Measurements from ENCODE around the gene LTF. TPM values are rescaled to one million over a fixed set of nuclear protein-coding genes. Genes with fewer than 3 reads are reported as not detected.

Gene LTF
- total and polyA plus RNA-seq, 9 of the 15 experiments (the other 6 are each of a cell fraction or from before 2014, with no cell fraction given): 0.07 TPM; not detected in 8

DNA sequence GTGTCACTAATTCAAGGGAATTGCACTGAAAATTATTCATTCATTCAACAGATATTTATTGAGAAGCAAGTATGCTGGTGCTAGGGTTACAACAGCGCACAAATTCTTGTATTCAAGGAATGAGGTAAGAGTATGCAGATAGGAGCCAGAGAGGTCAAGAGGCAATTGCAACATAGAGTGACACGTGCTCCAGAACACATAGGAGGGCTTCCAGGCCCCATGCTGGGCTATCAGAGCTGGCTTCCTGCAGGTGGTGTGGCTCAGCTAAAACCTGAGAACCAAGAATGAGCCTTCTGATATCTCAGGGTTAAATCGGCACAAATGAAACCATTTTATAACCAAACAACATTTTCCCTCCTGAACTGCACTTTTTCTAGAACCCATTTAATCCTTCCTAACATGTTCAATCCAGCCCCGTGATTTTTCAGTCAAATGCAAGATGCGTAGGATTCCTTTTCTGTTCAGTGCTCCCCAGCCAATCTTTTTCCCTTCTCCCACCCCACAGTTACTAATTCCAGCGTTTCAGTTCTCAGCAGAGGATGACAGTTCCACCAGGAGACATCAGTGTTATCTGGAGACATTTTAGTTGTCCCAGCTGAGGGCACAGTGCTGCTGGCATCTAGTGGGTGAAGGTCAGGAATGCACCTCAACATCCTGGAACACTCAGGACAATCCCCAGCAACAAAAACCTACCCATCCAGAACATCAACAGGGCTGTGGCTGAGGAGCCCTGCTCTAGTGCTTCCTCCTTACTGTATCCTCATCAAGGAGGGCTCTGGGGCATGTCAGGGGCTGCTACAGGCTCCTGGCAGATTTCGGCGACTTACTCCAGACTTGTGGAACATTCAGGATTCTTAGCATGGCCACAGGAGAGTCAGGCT is 70.9 kb downstream of the LTF start (continued):
- TF ChIP-seq TBL1XR1 (IDR thresholded peaks at IDR 0.05; ENCODE audit: low read length in 2 of 2) (no peak), SMARCA4 (IDR thresholded peaks at IDR 0.05) (peak; percentile 37; the same call in 1 of the 2 replicates), ETV5 (CRISPR knock-in tag; IDR thresholded peaks at IDR 0.05; ENCODE audit: low read depth) (no peak), HCFC1 (IDR thresholded peaks at IDR 0.05; ENCODE audit: low read depth, low read length) (no peak), HDAC1 (IDR thresholded peaks at IDR 0.05) (peak in 1 of 2 experiments; percentile 23; a peak in 1 of 4 replicates), NUFIP1 (IDR thresholded peaks at IDR 0.05; ENCODE audit: partially characterized antibody) (no peak), SMAD2 (IDR thresholded peaks at IDR 0.05; ENCODE audit: low read depth, low read length) (no peak), ZNF785 (CRISPR knock-in tag; IDR thresholded peaks at IDR 0.05) (no peak), SNRNP70 (optimal IDR thresholded peaks at IDR 0.05; ENCODE audit: low read depth, low read length) (no peak), BHLHE40 (IDR thresholded peaks at IDR 0.05; ENCODE audit: low read length) (peak; percentile 93), GTF2A2 (tag; IDR thresholded peaks at IDR 0.05) (no peak), EP300 (IDR thresholded peaks at IDR 0.05; ENCODE audit: low read length) (0 out of 2 replicates have a peak, but pooled peaks have one; percentile 11), CBFA2T2 (conservative IDR thresholded peaks at IDR 0.05) (peak; percentile 28; the same call in 1 of the 2 replicates), JUND (IDR thresholded peaks at IDR 0.05; ENCODE audit: borderline replicate concordance, low read depth, low read length) (peak; percentile 71; the same call in 1 of the 2 replicates), JUND (tag; IDR thresholded peaks at IDR 0.05; ENCODE audit: borderline replicate concordance, low read depth, low read length) (no peak), KDM1A (IDR thresholded peaks at IDR 0.05) (peak; percentile 62 to 64), FOXA1 (IDR thresholded peaks at IDR 0.05; ENCODE audit: borderline replicate concordance) (no peak), ZNF3 (CRISPR knock-in tag; IDR thresholded peaks at IDR 0.05) (no peak)
- TF ChIP-seq, protein P1, sequence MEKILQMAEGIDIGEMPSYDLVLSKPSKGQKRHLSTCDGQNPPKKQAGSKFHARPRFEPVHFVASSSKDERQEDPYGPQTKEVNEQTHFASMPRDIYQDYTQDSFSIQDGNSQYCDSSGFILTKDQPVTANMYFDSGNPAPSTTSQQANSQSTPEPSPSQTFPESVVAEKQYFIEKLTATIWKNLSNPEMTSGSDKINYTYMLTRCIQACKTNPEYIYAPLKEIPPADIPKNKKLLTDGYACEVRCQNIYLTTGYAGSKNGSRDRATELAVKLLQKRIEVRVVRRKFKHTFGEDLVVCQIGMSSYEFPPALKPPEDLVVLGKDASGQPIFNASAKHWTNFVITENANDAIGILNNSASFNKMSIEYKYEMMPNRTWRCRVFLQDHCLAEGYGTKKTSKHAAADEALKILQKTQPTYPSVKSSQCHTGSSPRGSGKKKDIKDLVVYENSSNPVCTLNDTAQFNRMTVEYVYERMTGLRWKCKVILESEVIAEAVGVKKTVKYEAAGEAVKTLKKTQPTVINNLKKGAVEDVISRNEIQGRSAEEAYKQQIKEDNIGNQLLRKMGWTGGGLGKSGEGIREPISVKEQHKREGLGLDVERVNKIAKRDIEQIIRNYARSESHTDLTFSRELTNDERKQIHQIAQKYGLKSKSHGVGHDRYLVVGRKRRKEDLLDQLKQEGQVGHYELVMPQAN (IDR thresholded peaks at IDR 0.05; ENCODE audit: borderline replicate concordance): no peak
- TF ChIP-seq, protein P2, sequence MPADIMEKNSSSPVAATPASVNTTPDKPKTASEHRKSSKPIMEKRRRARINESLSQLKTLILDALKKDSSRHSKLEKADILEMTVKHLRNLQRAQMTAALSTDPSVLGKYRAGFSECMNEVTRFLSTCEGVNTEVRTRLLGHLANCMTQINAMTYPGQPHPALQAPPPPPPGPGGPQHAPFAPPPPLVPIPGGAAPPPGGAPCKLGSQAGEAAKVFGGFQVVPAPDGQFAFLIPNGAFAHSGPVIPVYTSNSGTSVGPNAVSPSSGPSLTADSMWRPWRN (IDR thresholded peaks at IDR 0.05; ENCODE audit: low read depth): peak; percentile 56; the same call in 1 of the 2 replicates
- TF ChIP-seq, protein P3, sequence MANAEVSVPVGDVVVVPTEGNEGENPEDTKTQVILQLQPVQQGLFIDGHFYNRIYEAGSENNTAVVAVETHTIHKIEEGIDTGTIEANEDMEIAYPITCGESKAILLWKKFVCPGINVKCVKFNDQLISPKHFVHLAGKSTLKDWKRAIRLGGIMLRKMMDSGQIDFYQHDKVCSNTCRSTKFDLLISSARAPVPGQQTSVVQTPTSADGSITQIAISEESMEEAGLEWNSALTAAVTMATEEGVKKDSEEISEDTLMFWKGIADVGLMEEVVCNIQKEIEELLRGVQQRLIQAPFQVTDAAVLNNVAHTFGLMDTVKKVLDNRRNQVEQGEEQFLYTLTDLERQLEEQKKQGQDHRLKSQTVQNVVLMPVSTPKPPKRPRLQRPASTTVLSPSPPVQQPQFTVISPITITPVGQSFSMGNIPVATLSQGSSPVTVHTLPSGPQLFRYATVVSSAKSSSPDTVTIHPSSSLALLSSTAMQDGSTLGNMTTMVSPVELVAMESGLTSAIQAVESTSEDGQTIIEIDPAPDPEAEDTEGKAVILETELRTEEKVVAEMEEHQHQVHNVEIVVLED (CRISPR knock-in tag; IDR thresholded peaks at IDR 0.05): no peak
- TF ChIP-seq, protein P4, sequence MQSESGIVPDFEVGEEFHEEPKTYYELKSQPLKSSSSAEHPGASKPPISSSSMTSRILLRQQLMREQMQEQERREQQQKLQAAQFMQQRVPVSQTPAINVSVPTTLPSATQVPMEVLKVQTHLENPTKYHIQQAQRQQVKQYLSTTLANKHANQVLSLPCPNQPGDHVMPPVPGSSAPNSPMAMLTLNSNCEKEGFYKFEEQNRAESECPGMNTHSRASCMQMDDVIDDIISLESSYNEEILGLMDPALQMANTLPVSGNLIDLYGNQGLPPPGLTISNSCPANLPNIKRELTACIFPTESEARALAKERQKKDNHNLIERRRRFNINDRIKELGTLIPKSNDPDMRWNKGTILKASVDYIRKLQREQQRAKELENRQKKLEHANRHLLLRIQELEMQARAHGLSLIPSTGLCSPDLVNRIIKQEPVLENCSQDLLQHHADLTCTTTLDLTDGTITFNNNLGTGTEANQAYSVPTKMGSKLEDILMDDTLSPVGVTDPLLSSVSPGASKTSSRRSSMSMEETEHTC (IDR thresholded peaks at IDR 0.05): peak; percentile 52; the same call in 1 of the 2 replicates

Data from K562 (cell line).